IgD-negative memory B cell (primary cell): Measurements from ENCODE around the gene DIS3L. TPM values are rescaled to one million over a fixed set of nuclear protein-coding genes. Genes with fewer than 3 reads are reported as not detected.
"Not testable (repeated sequence)": the region's sequence is repeated elsewhere in the genome, so short reads cannot be mapped to it uniquely, and the experiment has no call there.

Source experiments
- H3K27ac Mint-ChIP-seq, 3 donors: one replicate each; pipeline ENCODE4 v1.8.0; 2020 to 2022; ENCODE audit warnings: mild to moderate bottlenecking in 3 of 3, mixed read lengths in 3 of 3, moderate library complexity in 1 of 3
- H3K27me3 Mint-ChIP-seq: one replicate; pipeline ENCODE4 v1.8.0; 2021; ENCODE audit warnings: mixed read lengths
- H3K36me3 Mint-ChIP-seq: one replicate; pipeline ENCODE4 v1.8.0; 2020; ENCODE audit warnings: mild to moderate bottlenecking, mixed read lengths
- H3K4me1 Mint-ChIP-seq, 3 donors: one replicate each; pipeline ENCODE4 v1.8.0; 2020 to 2022; ENCODE audit warnings: mixed read lengths in 3 of 3, mild to moderate bottlenecking in 1 of 3
- H3K4me3 Mint-ChIP-seq, 4 donors: one replicate each; pipeline ENCODE4 v1.8.0; 2020 to 2022; ENCODE audit warnings: mild to moderate bottlenecking in 4 of 4, mixed read lengths in 4 of 4, moderate library complexity in 3 of 4
- H3K9me3 Mint-ChIP-seq, 3 donors: one replicate each; pipeline ENCODE4 v1.8.0; 2020 to 2021; ENCODE audit warnings: mixed read lengths in 3 of 3, mild to moderate bottlenecking in 1 of 3
- polyA plus RNA-seq: library from polyadenylated mRNA; unstranded; fragments of 300-500 nt; fragmentation: Illumina TruSeq; gene quantifications from one replicate; pipeline ENCODE4 v1.2.3, GENCODE V29; 2021

The DIS3L gene
- polyA plus RNA-seq, 1 donor from 2014 or later: 30.2 TPM

DNA sequence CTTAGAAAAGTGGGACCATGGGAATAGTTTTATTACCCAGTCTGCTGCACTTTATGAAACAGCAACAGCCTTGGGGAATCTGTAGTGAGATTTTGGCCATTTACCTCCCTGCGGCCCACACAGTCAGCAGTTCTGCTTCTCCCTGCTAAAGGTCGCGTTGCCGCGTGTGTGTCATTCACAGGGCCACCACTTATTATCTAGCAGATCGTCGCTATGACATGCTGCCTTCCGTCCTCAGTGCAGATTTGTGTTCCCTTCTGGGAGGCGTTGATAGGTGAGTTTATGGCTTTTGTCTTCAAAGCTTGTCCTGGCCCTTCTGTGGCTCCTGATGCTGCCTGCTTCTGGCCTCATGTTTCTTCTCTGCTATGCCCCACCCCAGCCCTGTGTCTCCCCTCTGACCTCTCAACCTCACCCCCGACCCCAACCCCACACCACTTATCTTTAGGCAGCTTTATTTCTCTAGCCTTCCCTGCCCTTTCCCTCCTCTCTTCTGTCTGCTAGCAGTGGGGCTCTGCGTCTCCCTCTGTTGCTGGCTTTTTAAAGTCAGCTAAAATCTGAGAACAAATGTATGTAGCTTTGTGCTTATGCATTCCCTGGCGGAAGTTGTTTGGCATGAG, 30.1 kb downstream of the DIS3L start:
- Mint-ChIP-seq H3K4me1 (no peaks in the 10 kb centered on the region), H3K9me3 (no peaks in the 10 kb centered on the region), H3K27me3 (no peaks in the 10 kb centered on the region), H3K36me3 (no peaks in the 10 kb centered on the region), H3K4me3 (no peak overlapping the region), H3K27ac (no peak overlapping the region)

DNA sequence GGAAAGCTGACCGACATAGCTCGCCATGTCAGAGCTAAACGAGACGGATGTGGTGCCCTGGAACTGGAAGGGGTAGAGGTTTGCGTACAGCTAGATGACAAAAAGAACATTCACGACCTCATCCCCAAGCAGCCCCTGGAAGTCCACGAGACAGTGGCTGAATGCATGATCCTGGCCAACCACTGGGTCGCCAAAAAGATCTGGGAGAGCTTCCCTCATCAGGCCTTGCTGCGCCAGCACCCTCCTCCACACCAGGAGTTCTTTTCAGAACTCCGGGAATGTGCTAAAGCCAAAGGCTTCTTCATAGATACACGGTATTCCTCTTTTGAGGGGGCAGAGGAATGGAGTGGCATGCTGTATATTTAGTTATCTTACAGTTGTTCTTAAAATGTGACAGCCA, 32.7 kb downstream of the DIS3L start:
- Mint-ChIP-seq H3K4me3 (no peak overlapping the region), H3K36me3 (peaks cover 2% of the 10 kb centered on the region), H3K9me3 (no peaks in the 10 kb centered on the region), H3K27ac (no peak overlapping the region), H3K4me1 (no peaks in the 10 kb centered on the region), H3K27me3 (no peaks in the 10 kb centered on the region)

DNA sequence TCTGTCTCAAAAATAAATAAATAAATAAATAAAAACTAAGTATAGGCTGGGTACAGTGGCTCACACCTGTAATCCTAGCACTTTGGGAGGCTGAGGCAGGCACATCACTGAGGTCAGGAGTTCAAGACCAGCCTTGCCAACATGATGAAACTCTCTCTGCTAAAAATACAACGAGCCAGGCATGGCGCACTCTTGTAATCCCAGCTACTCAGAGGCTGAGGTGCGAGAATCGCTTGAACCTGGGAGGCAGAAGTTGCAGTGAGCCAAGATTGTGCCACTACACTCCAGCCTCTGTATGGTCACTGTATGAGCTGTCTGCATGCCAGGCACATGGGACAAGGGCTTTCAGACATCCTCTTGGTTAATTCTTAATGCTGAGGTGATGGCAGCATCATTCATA, 34.4 kb downstream of the DIS3L start:
- Mint-ChIP-seq H3K9me3 (no peaks in the 10 kb centered on the region), H3K4me3 (no peak overlapping the region), H3K27me3 (no peaks in the 10 kb centered on the region), H3K36me3 (peaks cover 2% of the 10 kb centered on the region), H3K4me1 (no peaks in the 10 kb centered on the region), H3K27ac (no peak overlapping the region)

DNA sequence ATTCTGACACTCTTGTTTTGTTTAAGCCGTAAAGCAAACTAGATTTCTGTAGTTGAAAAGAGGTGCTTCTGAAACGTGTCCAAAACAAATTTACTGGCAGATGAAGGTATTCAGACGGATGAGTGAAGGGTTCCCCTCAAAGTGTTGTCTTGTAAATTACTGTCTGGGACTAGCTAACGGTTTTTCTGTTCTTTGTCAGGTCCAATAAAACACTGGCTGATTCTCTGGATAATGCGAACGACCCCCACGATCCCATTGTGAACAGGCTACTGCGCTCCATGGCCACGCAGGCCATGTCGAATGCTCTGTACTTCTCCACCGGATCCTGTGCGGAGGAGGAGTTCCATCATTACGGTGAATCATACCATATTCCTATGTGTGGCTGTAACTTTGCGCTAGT, 35.4 kb downstream of the DIS3L start:
- Mint-ChIP-seq H3K27me3 (no peaks in the 10 kb centered on the region), H3K4me1 (no peaks in the 10 kb centered on the region), H3K27ac (no peak overlapping the region), H3K4me3 (no peak overlapping the region), H3K9me3 (no peaks in the 10 kb centered on the region), H3K36me3 (peaks cover 2% of the 10 kb centered on the region)

DNA sequence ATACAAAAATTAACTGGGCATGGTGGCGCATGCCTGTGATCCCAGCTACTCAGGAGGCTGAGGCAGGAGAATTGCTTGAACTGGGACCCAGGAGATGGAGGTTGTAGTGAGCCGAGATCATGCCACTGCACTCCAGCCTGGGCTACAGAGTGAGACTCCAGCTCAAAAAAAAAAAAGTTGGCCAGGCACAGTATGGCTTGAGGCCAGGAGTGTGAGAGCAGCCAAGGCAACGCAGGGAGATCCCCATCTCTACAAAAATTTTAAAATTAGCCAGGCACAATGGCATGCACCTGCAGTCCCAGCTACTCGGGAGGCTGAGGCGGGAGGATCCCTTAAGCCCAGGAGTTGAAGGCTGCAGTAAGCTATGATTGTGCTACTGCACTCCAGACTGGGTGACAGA, 55.2 kb downstream of the DIS3L start:
- not testable (repeated sequence) for H3K4me3 Mint-ChIP-seq, H3K27ac Mint-ChIP-seq, H3K9me3 Mint-ChIP-seq, H3K4me1 Mint-ChIP-seq, H3K27me3 Mint-ChIP-seq
- peaks cover 18% of the 10 kb centered on the region for H3K36me3 Mint-ChIP-seq

DNA sequence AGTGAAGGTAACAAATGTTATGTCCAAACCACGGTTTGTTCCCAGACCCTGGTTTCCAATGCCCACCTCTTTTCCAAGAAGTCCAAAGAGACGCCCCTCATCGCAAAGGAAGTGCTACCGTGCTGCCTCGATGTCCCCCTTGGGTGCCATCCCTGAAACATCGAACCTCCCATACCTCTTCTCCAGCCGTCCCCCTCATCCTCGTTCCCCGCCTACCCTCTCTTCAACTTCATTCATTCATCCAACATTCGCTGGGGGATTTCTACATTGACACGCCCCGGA, 62.6 kb downstream of the DIS3L start:
- Mint-ChIP-seq H3K9me3 (no peaks in the 10 kb centered on the region), H3K36me3 (peaks cover 5% of the 10 kb centered on the region), H3K4me3 (peak overlapping the region; percentile 91 to 99 (median 98)), H3K4me1 (peaks cover 18 to 22% (median 22%) of the 10 kb centered on the region in 3 donors), H3K27me3 (no peaks in the 10 kb centered on the region), H3K27ac (peak overlapping the region; percentile 88 to 95 (median 93))

DNA sequence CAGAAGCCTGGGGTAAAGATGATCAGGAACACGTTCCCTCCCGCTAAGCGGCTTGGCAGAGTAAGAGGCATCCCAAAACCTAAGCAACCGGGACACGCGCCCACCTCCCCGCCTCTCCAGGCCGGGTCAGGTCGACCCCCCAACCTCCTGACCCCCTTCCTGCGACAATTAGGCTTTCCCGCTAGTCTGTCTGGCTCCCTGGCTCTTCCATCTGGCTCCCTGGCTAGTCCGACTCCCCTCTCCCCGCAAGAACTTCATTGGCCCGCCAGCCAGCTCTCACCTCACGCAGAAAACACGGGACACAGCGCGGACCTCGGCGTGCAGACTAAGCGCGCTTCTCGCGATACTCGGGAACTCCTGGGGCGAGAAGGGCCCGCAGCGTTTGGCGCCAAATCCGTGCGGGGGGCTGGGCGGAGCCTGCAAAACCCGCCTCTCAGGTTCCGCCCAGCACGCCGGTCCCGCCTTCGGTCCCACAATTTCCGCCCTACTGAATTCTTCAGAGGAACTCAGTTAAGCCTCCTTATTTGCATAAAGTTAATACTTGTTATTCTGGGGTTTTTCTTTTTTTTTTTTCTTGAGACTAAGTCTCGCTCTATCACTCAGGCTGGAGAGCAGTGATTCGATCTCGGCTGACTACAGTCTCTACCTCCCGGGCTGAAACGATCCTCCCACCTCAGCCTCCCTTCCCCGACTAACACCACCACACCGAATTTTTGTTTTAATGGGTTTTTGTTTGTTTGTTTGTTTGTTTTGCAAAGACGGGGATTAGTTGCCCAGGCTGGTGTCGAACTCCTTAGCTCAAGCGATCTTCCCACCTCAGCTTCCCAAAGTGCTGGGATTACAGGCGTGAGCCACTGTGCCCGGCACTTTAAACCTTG, 63.2 kb downstream of the DIS3L start, which contains the start of gene TIPIN:
Gene TIPIN, minus strand, starts transcription at position 327 of the 878 bp plus-strand sequence. CDS start 3,738 bp downstream, outside the sequence.
- Mint-ChIP-seq H3K36me3 (peaks cover 5% of the 10 kb centered on the region), H3K27me3 (no peaks in the 10 kb centered on the region), H3K4me3 (peak within 1 kb of the TSS; percentile 91 to 99 (median 98)), H3K9me3 (no peaks in the 10 kb centered on the region), H3K27ac (peak within 1 kb of the TSS; percentile 88 to 95 (median 93)), H3K4me1 (peaks cover 18 to 22% (median 22%) of the 10 kb centered on the region in 3 donors)

DNA sequence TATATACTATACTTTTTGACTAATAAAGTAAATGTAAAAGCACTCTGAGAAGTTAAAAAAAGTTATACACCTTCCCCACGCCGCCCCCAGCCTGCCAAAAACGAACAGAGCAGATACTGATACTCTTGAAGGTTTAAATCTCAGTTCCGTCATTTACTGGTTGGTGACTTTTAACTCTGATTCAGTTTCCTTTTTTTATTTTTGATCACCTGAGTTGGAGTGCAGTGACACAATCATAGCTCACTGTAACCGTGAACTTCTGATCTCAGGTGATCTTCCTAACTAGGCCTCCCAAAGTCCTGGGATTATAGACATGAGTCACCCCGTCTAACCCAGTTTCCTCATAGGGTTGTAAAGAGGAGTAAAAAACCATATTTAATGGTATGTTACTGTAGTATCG, 66.4 kb downstream of the DIS3L start:
- H3K27ac Mint-ChIP-seq: peak overlapping the region in 2 of 3 donors; percentile 62 to 72
- H3K4me3 Mint-ChIP-seq: peak overlapping the region in 2 of 4 donors; percentile 32 to 46
- peaks cover 18 to 22% (median 19%) of the 10 kb centered on the region in 3 donors for H3K4me1 Mint-ChIP-seq
- no peaks in the 10 kb centered on the region for H3K9me3 Mint-ChIP-seq
- no peaks in the 10 kb centered on the region for H3K36me3 Mint-ChIP-seq
- H3K27me3 Mint-ChIP-seq: no peaks in the 10 kb centered on the region

DNA sequence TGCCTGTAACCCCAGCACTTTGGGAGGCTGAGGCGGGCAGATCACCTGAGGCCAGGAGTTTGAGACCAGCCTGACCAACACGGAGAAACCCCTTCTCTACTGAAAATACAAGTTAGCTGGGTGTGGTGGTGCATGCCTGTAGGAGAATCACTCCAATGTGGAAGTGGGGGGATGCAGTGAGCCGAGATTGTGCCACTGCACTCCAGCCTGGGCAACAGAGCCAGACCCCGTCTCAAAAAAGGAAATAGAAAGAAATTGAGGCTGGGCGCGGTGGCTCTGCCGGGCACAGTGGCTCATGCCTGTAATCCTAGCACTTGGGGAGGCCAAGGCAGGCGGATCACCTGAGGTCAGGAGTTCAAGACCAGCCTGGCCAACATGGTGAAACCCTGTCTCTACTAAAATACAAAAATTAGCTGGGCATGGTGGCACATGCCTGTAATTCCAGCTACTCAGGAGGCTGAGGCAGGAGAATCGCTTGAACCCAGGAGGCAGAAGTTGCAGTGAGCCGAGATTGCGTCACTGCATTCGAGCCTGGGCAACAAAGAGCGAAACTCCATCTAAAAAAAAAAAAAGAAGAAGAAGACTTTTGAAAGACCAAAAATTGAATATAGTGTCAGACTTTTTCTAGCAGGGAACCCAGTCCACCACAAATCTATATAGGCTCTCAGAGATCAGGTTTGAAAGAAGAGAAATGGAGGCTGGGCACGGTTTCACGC, 68.5 kb downstream of the DIS3L start:
- H3K4me1 Mint-ChIP-seq: peaks cover 8 to 10% (median 8%) of the 10 kb centered on the region in 3 donors
- H3K36me3 Mint-ChIP-seq, H3K27ac Mint-ChIP-seq: not testable (repeated sequence)

DNA sequence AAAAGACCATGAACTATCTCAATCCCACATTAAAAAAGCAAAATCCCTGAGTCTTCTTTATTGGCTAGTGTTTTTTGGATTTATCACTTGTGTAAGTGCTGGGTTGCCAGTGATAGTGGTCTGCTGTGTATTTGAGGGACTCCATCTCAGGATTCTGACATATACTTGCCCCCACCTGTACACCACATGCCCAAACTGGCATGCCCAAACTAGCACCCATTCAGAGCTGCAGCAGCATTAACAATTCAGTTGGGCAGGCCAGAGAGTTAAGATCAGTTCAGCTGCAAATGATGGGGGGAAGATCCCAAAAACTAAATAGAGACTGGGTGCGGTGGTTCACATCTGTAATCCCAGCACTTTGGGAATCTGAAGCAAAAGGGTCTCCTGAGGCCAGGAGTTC, 69.4 kb downstream of the DIS3L start:
- Mint-ChIP-seq H3K9me3 (no peaks in the 10 kb centered on the region), H3K4me3 (no peak overlapping the region), H3K4me1 (peaks cover 5 to 7% (median 5%) of the 10 kb centered on the region in 3 donors), H3K27ac (no peak overlapping the region), H3K36me3 (no peaks in the 10 kb centered on the region), H3K27me3 (no peaks in the 10 kb centered on the region)

More for the DNA sequence above, 68.5 kb downstream of the DIS3L start:
- H3K9me3 Mint-ChIP-seq, H3K4me3 Mint-ChIP-seq, H3K27me3 Mint-ChIP-seq: not testable (repeated sequence)

DNA sequence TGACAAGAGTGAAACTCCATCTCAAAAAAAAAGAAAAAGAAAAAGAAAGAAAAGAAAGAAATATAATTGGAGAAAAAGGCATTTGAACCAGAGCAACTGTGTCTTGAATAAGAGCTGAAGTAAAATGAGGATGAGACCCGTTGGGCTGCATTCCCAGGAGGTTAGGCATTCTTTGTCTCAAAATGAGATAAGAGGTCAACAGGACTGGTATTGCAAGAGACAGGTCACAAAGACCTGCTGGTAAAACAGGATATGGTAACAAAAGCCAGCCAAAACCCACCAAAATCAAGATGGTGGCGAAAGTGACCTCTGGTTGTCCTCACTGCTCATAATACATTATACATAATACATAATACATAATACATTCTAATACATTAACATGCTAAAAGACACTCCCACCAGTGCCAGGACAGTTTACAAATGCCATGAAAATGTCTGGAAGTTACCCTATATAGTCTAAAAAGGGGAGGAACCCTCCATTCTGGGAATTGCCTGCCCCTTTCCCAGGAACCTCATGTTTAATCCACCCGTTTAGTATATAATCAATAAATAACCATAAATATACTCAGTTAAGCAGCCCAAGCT, 71.7 kb downstream of the DIS3L start:
- peaks cover 7 to 8% (median 7%) of the 10 kb centered on the region in 3 donors for H3K4me1 Mint-ChIP-seq
- H3K4me3 Mint-ChIP-seq: no peak overlapping the region
- no peak overlapping the region for H3K27ac Mint-ChIP-seq
- no peaks in the 10 kb centered on the region for H3K9me3 Mint-ChIP-seq
- no peaks in the 10 kb centered on the region for H3K27me3 Mint-ChIP-seq
- H3K36me3 Mint-ChIP-seq: no peaks in the 10 kb centered on the region

DNA sequence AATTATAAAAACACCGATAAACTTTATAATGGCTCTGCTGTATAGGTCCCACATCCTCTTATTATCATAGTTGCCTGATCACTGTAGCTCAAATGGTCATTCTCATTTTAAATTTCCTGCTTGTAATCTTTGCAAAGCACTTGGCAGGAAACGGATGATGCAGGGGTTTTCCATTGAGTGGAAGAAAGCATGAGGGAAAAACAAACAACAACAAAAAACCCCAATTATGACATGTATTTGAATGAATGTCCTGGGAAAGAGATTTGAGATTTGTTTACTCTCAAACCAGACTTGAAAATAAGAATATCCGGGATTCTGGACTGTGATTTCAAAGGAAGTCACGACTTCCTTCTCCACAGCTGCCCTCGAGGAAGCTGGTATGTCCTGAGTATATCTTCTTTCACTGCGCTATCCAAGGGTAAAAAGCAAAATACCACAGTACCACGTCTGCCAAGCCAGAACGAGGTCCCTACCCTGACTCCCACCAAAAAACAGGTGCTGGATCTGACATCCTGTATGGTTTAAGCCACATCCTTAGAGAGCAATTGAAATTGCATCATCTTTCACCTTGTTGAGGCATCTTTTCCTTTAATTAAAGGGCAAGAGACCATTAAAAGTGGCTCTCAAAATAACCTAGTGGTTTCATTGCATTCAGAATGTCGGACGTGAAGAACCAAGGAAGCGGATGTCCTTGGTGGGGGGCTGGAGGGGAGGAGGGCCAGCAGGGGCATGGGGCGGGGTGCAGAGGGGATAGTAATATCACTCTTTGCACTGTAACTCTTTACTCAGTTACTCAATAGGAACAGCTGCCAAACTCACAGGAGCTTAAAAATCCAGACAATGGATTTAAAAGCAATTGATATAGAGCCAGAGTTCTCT, 76.6 kb downstream of the DIS3L start:
- Mint-ChIP-seq H3K9me3 (peaks cover 0 to 7% (median 2%) of the 10 kb centered on the region in 3 donors), H3K36me3 (no peaks in the 10 kb centered on the region), H3K4me3 (peak overlapping the region; percentile 38 to 91 (median 68)), H3K27ac (peak overlapping the region in 2 of 3 donors; percentile 13 to 63), H3K27me3 (no peaks in the 10 kb centered on the region), H3K4me1 (peaks cover 9 to 10% (median 10%) of the 10 kb centered on the region in 3 donors)

DNA sequence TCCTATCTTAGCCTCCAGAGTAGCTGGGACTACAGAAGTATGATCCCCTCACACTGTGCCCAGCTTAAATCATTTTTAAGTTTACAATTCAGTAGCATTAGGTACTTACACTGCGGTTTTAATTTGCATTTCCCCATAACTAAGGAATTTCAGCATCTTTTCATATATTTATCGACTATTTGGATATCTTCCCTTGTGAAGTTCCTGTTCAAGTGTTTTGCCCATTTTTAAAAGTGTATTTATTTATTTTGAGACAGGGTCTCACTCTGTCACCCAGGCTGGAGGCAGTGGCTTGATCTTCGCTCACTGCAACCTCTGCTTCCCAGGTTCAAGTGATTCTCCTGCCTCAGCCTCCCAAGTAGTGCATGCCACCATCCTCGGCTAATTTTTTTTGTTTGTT, 80.8 kb downstream of the DIS3L start:
- Mint-ChIP-seq H3K9me3 (peaks cover 0 to 7% (median 2%) of the 10 kb centered on the region in 3 donors), H3K4me1 (peaks cover 10% of the 10 kb centered on the region in 3 donors), H3K4me3 (no peak overlapping the region), H3K27me3 (no peaks in the 10 kb centered on the region), H3K36me3 (no peaks in the 10 kb centered on the region), H3K27ac (no peak overlapping the region)

DNA sequence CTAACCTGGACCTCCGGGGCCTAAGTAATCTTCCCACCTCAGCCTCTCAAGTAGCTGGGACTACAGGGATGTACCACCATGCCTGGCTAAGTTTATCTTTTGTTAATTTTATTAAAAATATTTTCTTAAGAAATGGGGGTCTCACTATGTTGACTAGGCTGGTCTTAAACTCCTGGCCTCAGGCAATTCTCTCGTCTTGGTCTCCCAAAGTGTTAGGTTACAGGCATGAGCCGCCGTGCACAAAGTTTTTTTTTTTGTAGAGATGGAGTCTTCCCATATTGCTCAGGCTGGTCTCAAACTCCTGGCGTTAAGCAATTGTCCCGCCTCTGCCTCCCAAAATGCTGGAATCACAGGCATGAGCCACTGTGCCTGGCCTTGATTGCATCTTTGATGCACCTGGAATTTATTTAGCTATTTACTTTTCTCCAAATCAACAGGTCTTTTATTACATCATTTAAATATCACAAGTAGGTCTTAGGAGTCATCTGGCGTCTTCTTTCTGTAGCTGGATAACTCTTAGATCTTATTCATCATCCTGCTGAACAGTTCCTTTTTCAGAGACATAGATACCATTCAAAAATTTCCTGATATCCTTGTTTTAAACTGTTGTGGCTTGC, 85.6 kb downstream of the DIS3L start:
- Mint-ChIP-seq H3K4me1 (peaks cover 0 to 1% (median 0%) of the 10 kb centered on the region in 3 donors), H3K9me3 (peaks cover 0 to 7% (median 2%) of the 10 kb centered on the region in 3 donors), H3K36me3 (peaks cover 3% of the 10 kb centered on the region), H3K27me3 (no peaks in the 10 kb centered on the region), H3K4me3 (no peak overlapping the region), H3K27ac (no peak overlapping the region)
